A549 (cell line): ENCODE data around the gene ABITRAM. TPM values are rescaled to one million over a fixed set of nuclear protein-coding genes. Genes with fewer than 3 reads are reported as not detected.

Experiments used
- ATAC-seq, 2 experiments: fragments of 200-7000 bp in 1 of 2; fragments of >200 bp in 1 of 2; cut with Nextera tagmentation in 1 of 2; cut with Tn5 transposase in 1 of 2; 3 replicates each; pipeline versions ENCODE4 v1.8.0 to v1.9.1; 2018 to 2020; ENCODE audit warnings: mild to moderate bottlenecking in 1 of 2, moderate library complexity in 1 of 2
- CTCF ChIA-PET: fragments of 300-600 bp; sonication (Branson Sonifier 250); formaldehyde crosslinking; extraction: SDS; loops from one replicate; lab custom pipeline; 2021; ENCODE audit warnings: antibody characterized with exemption, inconsistent platforms; lab: Yijun Ruan, JAX
- POLR2A ChIA-PET: fragments of 350-600 bp; formaldehyde crosslinking; extraction: SDS; loops from one replicate; lab custom pipeline; 2021; ENCODE audit warnings: antibody characterized with exemption, inconsistent platforms; lab: Yijun Ruan, JAX
- DNase-seq, 2 experiments: peaks; one replicate each; pipeline versions ENCODE4 v3.0.0 to v3.0.0-alpha.2; 2011 to 2016; ENCODE audit warnings: low read depth in 1 of 2, low spot score in 1 of 2
- FAIRE-seq: peaks from 2 replicates; lab custom pipeline; 2011; peaks lifted over from hg19 to GRCh38; lab: Jason Lieb, UNC
- H3K27ac ChIP-seq, 2 experiments: fragments of >200 bp; sonication (Bioruptor Twin); formaldehyde crosslinking; 3 replicates each; pipeline ENCODE4 v1.5.1; 2016 to 2017
- H3K4me1 ChIP-seq: fragments of >200 bp; sonication (Bioruptor Twin); formaldehyde crosslinking; 3 replicates; pipeline ENCODE4 v1.6.1; 2016
- H3K4me2 ChIP-seq: fragments of >200 bp; sonication (Bioruptor Twin); formaldehyde crosslinking; 3 replicates; pipeline ENCODE4 v1.6.1; 2016
- H3K4me3 ChIP-seq: fragments of >200 bp; sonication (Bioruptor Twin); formaldehyde crosslinking; 3 replicates; pipeline ENCODE4 v1.5.1; 2016
- H3K9me3 ChIP-seq: fragments of >200 bp; sonication (Bioruptor Twin); formaldehyde crosslinking; 3 replicates; pipeline ENCODE4 v1.6.1; 2016
- CBX8 ChIP-seq: fragments of 200-600 bp; sonication (generic); IDR thresholded peaks from 2 replicates; pipeline ENCODE4 v1.6.1; 2016
- CEBPB ChIP-seq, 2 experiments: fragments of >200 bp in 1 of 2; sonication (Bioruptor Twin) in 1 of 2; formaldehyde crosslinking in 1 of 2; IDR thresholded peaks; 2 replicates each; pipeline ENCODE4 v1.6.1; 2012 to 2016
- GATA3 ChIP-seq: IDR thresholded peaks from 2 replicates; pipeline ENCODE4 v1.6.1; 2012; ENCODE audit warnings: borderline replicate concordance
- HDAC2 ChIP-seq: fragments of 200-600 bp; sonication (generic); IDR thresholded peaks from 2 replicates; pipeline ENCODE4 v1.6.1; 2016
- HOXA7 ChIP-seq: fragments of 250-450 bp; sonication (Bioruptor Pico); IDR thresholded peaks from 2 replicates; pipeline ENCODE4 v1.5.0; 2020; ENCODE audit warnings: mild to moderate bottlenecking, moderate library complexity
- HOXB13 ChIP-seq: fragments of 250-450 bp; sonication (Bioruptor Pico); IDR thresholded peaks from 2 replicates; pipeline ENCODE4 v1.5.0; 2020; ENCODE audit warnings: low read depth, mild to moderate bottlenecking, moderate library complexity
- JUN ChIP-seq, 2 experiments: fragments of >200 bp; sonication (Bioruptor Twin); formaldehyde crosslinking; IDR thresholded peaks; 2 replicates in 1 of 2; 3 replicates in 1 of 2; pipeline ENCODE4 v1.6.1; 2016 to 2017
- JUNB ChIP-seq: fragments of >200 bp; sonication (Bioruptor Twin); formaldehyde crosslinking; IDR thresholded peaks from 2 replicates; pipeline ENCODE4 v1.6.1; 2016
- KDM1A ChIP-seq: fragments of 200-600 bp; sonication (generic); IDR thresholded peaks from 2 replicates; pipeline ENCODE4 v1.6.1; 2016; ENCODE audit warnings: low read depth, mild to moderate bottlenecking
- NFE2L2 ChIP-seq: fragments of 150-350 bp; conservative IDR thresholded peaks from 2 replicates; pipeline ENCODE4 v1.6.1; 2014; ENCODE audit warnings: low read length
- NR3C1 ChIP-seq: fragments of >200 bp; sonication (Bioruptor Twin); formaldehyde crosslinking; IDR thresholded peaks from 3 replicates; pipeline ENCODE4 v1.6.1; 2017
- RAD21 ChIP-seq, 2 experiments: fragments of >200 bp in 1 of 2; sonication (Bioruptor Twin) in 1 of 2; formaldehyde crosslinking in 1 of 2; IDR thresholded peaks in 1 of 2; conservative IDR thresholded peaks in 1 of 2; 2 replicates in 1 of 2; 3 replicates in 1 of 2; pipeline ENCODE4 v1.6.1; 2012 to 2018; ENCODE audit warnings: inconsistent platforms in 1 of 2
- REST ChIP-seq: fragments of 200-600 bp; sonication (generic); IDR thresholded peaks from 2 replicates; pipeline ENCODE4 v1.6.1; 2016; ENCODE audit warnings: antibody characterized with exemption, mild to moderate bottlenecking, moderate library complexity
- RFX5 ChIP-seq: fragments of 450-650 bp; IDR thresholded peaks from 2 replicates; pipeline ENCODE4 v1.7.1; 2014; ENCODE audit warnings: antibody characterized with exemption, mild to moderate bottlenecking, moderate library complexity
- RNF2 ChIP-seq: fragments of 200-600 bp; sonication (generic); IDR thresholded peaks from 2 replicates; pipeline ENCODE4 v1.6.1; 2016; ENCODE audit warnings: low read depth, mild to moderate bottlenecking, antibody characterized with exemption, moderate library complexity, borderline replicate concordance
- SMC3 ChIP-seq: fragments of >200 bp; sonication (Bioruptor Twin); formaldehyde crosslinking; IDR thresholded peaks from 3 replicates; pipeline ENCODE4 v1.6.1; 2018; ENCODE audit warnings: inconsistent platforms
- SREBF2 ChIP-seq: fragments of 450-650 bp; IDR thresholded peaks from 2 replicates; pipeline ENCODE4 v1.6.1; 2014; ENCODE audit warnings: mild to moderate bottlenecking, moderate library complexity
- TFCP2L1 ChIP-seq: fragments of 250-450 bp; sonication (Bioruptor Pico); IDR thresholded peaks from 2 replicates; pipeline ENCODE4 v1.5.0; 2021; ENCODE audit warnings: mild to moderate bottlenecking
- ZC3H11A ChIP-seq: fragments of 450-650 bp; IDR thresholded peaks from 2 replicates; pipeline ENCODE4 v1.6.1; 2014; ENCODE audit warnings: antibody characterized with exemption, mild to moderate bottlenecking
- ZSCAN20 ChIP-seq: fragments of 250-450 bp; sonication (Bioruptor Pico); IDR thresholded peaks from 2 replicates; pipeline ENCODE4 v1.8.0; 2022; ENCODE audit warnings: mild to moderate bottlenecking, moderate library complexity
- WGBS: methylation state at CpG from one replicate; pipeline ENCODE4 v1.1.6; 2017; ENCODE audit errors: missing lambda C conversion rate; 5-methylcytosine and 5-hydroxymethylcytosine counted together
- polyA plus RNA-seq, 4 experiments: library from polyadenylated mRNA; depleted of rRNA in 3 of 4; stranded (reverse); fragments of >200 nt; fragmentation: RNase III in 1 of 4; extraction: RNeasy Plus Mini Kit Qiagen cat#74134 plus additional on column Dnase treatment in 1 of 4; gene quantifications; 2 replicates in 3 of 4; 3 replicates in 1 of 4; pipeline ENCODE4 v1.2.3, GENCODE V29; 2011 to 2017
- TF ChIP-seq, protein P1 (sequence below): fragments of 150-350 bp; IDR thresholded peaks from 2 replicates; pipeline ENCODE4 v1.6.1; 2014; ENCODE audit warnings: low read depth, mild to moderate bottlenecking, low read length
- TF ChIP-seq, protein P2 (sequence below): fragments of >200 bp; sonication (Bioruptor Twin); formaldehyde crosslinking; IDR thresholded peaks from 3 replicates; pipeline ENCODE4 v1.5.1; 2016

ABITRAM gene
- polyA plus RNA-seq, 2 of the 4 experiments (the other 2 are of a cell fraction): 18.7 to 38.2 TPM

GRCh38 chr9:108953983-108954574 lies 19.9 kb downstream of the ABITRAM start:
- WGBS: 2% methylated on average over 3 of the region's 3 CpGs
- peak in 1 of 2 experiments; percentile 64; a peak in 2 of 6 replicates for ATAC-seq

GRCh38 chr9:108956022-108956630 lies 21.9 kb downstream of the ABITRAM start:
- TF ChIP-seq, protein P1, sequence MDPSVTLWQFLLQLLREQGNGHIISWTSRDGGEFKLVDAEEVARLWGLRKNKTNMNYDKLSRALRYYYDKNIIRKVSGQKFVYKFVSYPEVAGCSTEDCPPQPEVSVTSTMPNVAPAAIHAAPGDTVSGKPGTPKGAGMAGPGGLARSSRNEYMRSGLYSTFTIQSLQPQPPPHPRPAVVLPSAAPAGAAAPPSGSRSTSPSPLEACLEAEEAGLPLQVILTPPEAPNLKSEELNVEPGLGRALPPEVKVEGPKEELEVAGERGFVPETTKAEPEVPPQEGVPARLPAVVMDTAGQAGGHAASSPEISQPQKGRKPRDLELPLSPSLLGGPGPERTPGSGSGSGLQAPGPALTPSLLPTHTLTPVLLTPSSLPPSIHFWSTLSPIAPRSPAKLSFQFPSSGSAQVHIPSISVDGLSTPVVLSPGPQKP: no peak
- no peak for FAIRE-seq
- Histone ChIP-seq H3K9me3 (no peaks in the 10 kb centered on the region), H3K27ac (no peak overlapping the region), H3K4me3 (no peak overlapping the region), H3K4me1 (no peaks in the 10 kb centered on the region), H3K4me2 (no peak overlapping the region)
- DNase-seq: no peak
- no peak for ATAC-seq
- POLR2A ChIA-PET: no interaction called here
- CTCF ChIA-PET: interaction anchor here (0.7 to 5.8 kb wide), 3 partner anchors 13 to 61 kb away, joined by 3 to 39 read pairs (median 4); no protein-coding TSS in a partner anchor
- WGBS: 94% methylated on average over 4 of the region's 4 CpGs

More at GRCh38 chr9:108953983-108954574, 19.9 kb downstream of the ABITRAM start:
- ChIA-PET POLR2A (interaction anchor here (0.6 to 0.7 kb wide), 2 partner anchors 20 to 552 kb away, joined by 3 to 5 read pairs; partner anchors contain the start of genes ABITRAM and ELP1), CTCF (interaction anchor here (0.5 to 5.8 kb wide), 17 partner anchors 8 to 1533 kb away, joined by 3 to 39 read pairs (median 4); no protein-coding TSS in a partner anchor)
- Histone ChIP-seq H3K4me1 (no peaks in the 10 kb centered on the region), H3K4me3 (no peak overlapping the region), H3K4me2 (no peak overlapping the region), H3K9me3 (no peaks in the 10 kb centered on the region), H3K27ac (no peak overlapping the region)
- DNase-seq (peak; percentile 43 to 57), FAIRE-seq (no peak)
- peak; percentile 50; the same call in 2 of the 3 replicates for TF ChIP-seq SMC3
- TF ChIP-seq, protein P2, sequence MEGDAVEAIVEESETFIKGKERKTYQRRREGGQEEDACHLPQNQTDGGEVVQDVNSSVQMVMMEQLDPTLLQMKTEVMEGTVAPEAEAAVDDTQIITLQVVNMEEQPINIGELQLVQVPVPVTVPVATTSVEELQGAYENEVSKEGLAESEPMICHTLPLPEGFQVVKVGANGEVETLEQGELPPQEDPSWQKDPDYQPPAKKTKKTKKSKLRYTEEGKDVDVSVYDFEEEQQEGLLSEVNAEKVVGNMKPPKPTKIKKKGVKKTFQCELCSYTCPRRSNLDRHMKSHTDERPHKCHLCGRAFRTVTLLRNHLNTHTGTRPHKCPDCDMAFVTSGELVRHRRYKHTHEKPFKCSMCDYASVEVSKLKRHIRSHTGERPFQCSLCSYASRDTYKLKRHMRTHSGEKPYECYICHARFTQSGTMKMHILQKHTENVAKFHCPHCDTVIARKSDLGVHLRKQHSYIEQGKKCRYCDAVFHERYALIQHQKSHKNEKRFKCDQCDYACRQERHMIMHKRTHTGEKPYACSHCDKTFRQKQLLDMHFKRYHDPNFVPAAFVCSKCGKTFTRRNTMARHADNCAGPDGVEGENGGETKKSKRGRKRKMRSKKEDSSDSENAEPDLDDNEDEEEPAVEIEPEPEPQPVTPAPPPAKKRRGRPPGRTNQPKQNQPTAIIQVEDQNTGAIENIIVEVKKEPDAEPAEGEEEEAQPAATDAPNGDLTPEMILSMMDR: peak; percentile 77
- TF ChIP-seq JUN (IDR thresholded peaks at IDR 0.05): no peak
- no peak for TF ChIP-seq SREBF2
- TF ChIP-seq RAD21 (conservative IDR thresholded peaks at IDR 0.05 in 1 of 2, IDR thresholded peaks at IDR 0.05 in 1 of 2): peak; percentile 56 to 62
- TF ChIP-seq KDM1A: no peak

GRCh38 chr9:108956631-108957026 lies 22.4 kb downstream of the ABITRAM start:
- FAIRE-seq (no peak), DNase-seq (no peak), ATAC-seq (no peak)
- no peak overlapping the region for H3K4me3 ChIP-seq
- POLR2A ChIA-PET: no interaction called here
- no peak for TF ChIP-seq RFX5
- TF ChIP-seq HDAC2: no peak
- no peak for TF ChIP-seq CEBPB (IDR thresholded peaks at IDR 0.05)
- no peak for TF ChIP-seq NFE2L2
- no peak for TF ChIP-seq KDM1A
- no peak for TF ChIP-seq ZC3H11A
- no peak for TF ChIP-seq HOXA7 (CRISPR knock-in tag)
- no peak for TF ChIP-seq ZSCAN20 (CRISPR knock-in tag)
- TF ChIP-seq HOXB13 (CRISPR knock-in tag): no peak
- no peaks in the 10 kb centered on the region for H3K9me3 ChIP-seq
- CTCF ChIA-PET: interaction anchor here (0.7 to 1.2 kb wide), 2 partner anchors 60 to 113 kb away, joined by 3 read pairs; no protein-coding TSS in a partner anchor
- no peaks in the 10 kb centered on the region for H3K4me1 ChIP-seq
- no peak overlapping the region for H3K4me2 ChIP-seq
- no peak overlapping the region for H3K27ac ChIP-seq

DNA sequence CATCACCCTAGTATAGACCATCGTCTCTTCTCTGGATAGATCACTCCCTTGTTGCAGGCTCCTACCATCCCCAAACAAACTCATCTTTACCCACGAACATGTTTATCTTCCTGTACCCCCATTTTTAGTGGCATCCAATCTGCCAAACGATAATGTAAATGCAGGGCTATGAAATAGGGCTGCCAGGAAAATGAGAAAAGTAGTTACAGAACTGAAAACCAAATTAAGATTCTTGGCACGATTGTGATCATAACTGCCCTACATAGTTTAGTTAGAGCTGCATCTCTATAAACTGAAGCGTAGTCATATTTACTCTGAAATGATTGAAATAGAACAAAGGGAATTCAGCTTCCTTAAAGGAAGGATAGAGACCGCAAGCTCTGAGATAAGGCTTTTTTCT lies 26.1 kb downstream of the ABITRAM start:
- ChIA-PET CTCF (interaction anchor here (1.7 kb wide), 1 partner anchor 9 kb away, joined by 8 read pairs; no protein-coding TSS in a partner anchor), POLR2A (no interaction called here)
- no peak for FAIRE-seq
- no peaks in the 10 kb centered on the region for H3K9me3 ChIP-seq
- no peaks in the 10 kb centered on the region for H3K4me1 ChIP-seq
- H3K4me2 ChIP-seq: no peak overlapping the region
- no peak for DNase-seq
- no peak for ATAC-seq
- WGBS: 68% methylated on average over 6 of the region's 6 CpGs
- H3K4me3 ChIP-seq: no peak overlapping the region
- H3K27ac ChIP-seq: no peak overlapping the region
- TF ChIP-seq NFE2L2 (no peak), TFCP2L1 (CRISPR knock-in tag) (no peak), GATA3 (no peak), RNF2 (no peak), JUNB (no peak), REST (no peak), NR3C1 (no peak), CBX8 (no peak)
